ENCODE measurements around the gene CSRP1.
A peak's percentile ranks its signal among the peaks of the same experiment; 100 is the strongest.
"Not testable (repeated sequence)": the region's sequence is repeated elsewhere in the genome, so short reads cannot be mapped to it uniquely, and the experiment has no call there.

The CSRP1 gene

GRCh38 chr1:201496296-201496690, 10.6 kb downstream of the CSRP1 start:
- DNase-seq (ENCODE audit: low spot score), result no peak

DNA sequence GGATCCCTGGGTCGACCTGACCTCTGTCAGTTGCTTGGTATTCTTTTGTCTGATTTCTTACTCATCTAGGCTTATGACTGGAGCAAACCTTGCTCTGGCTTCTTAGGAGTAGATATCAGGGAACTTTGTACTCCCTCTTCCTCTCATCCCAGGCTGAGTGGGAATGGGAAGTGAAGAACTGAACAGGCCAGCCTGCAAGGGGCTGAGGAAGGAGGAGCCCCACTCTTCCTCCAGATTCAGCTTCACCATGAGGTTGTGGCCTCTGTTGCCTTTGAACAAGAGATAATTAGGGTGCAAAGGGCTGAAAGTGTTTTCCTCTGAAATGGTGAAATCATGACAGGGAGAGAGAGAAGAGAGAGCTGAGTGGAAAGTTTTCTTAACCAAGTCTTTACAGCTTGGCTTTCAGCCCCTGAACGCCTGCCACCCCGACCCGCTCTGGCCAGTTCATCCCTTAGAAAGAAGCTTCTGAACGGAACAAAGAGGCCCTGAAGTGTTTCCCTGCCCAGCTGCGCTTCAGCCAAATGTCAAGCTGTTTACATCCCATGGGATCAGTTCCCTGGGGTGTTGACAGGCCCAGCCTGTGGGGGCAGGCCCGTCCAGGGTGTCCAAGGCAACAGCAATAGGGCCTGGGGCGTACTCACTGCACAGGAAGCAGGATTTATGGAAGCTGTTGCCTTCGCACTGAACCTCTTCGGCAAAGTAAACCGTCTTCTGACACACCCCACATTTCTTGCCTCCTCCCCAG, 11.2 kb downstream of the CSRP1 start:
- DNase-seq (ENCODE audit: low spot score), result no peak

- no peak for DNase-seq (ENCODE audit: low spot score)
Measured at GRCh38 chr1:201493757-201494617, 12.9 kb downstream of the CSRP1 start.

DNA sequence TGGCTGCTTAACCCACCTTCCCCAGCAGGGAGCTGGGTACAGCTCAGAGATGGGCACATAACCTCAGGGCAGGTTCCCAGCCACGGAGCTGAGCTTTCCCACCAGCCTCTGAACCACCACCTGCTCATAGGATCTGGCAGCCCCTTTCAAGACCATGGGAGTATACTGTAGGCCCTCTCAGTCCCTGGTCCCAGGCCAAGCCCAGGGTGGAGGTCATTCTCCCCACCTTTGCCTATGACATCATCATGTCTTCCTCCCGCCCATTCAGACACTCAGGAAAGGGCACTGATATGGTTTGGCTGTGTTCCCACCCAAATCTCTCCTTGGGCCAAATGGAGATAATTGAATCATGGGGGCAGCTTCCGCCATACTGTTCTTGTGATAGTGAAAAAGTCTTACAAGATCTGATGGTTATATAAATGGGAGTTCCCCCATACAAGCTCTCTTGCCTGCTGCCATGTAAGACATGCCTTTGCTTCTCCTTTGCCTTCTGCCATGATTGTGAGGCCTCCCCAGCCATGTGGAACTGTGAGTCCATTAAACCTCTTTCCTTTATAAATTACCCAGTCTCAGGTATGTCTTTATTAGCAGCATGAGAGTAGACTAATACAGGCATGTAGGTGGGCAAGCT, 13.8 kb downstream of the CSRP1 start:
- DNase-seq (ENCODE audit: low spot score), result not testable (repeated sequence)

DNA sequence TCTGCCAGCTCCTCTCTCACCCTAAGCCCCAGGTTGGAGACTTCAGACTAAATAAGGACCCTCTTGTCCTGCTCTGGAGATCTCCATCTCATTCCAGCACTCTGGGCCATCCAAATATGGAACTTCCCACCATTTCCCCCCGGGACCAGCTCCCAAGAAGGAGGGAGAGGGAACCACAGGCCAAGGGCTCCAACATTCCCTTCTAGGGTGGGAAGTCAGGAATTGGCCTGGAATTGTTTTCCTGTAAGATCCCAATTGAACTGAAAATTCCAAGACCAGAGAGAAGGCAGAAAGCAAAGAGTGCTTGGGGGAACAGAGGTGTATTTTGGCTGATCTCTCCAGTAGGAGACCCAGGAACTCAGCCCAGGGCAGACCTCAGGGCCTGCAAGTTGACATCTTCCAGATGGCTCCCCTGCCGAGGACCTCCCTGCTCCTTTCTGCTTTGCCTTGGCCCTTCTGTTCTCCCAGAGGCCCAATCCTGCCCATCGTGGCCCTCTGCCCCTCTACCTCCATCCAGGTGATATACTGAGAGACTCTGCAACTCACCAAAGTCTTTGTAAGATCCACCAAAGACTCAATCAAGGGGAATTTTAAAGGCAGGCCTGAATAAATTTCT, 14.9 kb downstream of the CSRP1 start:
- DNase-seq (ENCODE audit: low spot score), result no peak

GRCh38 chr1:201490708-201491131, 16.2 kb downstream of the CSRP1 start:
- DNase-seq (ENCODE audit: low spot score), result no peak

DNA sequence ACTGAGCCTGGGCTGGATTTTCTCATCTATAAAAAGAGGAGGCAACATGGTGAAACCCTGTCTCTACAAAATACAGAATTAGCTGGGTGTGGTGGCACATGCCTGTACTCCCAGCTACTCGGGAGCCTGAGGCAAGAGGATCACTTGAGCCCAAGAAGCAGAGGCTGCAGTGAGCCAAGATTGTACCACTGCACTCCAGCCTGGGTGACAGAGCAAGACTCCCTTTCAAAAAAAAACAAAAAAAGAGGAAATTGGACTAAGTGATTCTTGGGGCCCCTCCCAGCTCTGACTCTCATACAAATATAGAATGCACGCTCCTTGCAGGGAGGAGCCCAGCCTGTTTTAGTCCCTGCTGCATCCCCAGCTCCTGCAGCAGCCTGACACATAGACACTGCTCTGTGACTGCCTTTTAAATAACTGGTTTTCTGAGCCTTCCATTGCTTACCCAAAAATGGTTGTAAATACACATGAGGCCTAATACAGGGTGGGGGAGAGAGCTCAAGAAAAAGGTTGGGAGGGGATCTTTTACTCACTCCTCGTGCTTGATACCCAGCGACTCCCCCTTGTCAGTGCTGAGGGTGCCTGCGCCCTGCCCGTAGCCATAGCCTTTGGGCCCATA, 17.2 kb downstream of the CSRP1 start:
- DNase-seq (ENCODE audit: low spot score), result no peak

DNA sequence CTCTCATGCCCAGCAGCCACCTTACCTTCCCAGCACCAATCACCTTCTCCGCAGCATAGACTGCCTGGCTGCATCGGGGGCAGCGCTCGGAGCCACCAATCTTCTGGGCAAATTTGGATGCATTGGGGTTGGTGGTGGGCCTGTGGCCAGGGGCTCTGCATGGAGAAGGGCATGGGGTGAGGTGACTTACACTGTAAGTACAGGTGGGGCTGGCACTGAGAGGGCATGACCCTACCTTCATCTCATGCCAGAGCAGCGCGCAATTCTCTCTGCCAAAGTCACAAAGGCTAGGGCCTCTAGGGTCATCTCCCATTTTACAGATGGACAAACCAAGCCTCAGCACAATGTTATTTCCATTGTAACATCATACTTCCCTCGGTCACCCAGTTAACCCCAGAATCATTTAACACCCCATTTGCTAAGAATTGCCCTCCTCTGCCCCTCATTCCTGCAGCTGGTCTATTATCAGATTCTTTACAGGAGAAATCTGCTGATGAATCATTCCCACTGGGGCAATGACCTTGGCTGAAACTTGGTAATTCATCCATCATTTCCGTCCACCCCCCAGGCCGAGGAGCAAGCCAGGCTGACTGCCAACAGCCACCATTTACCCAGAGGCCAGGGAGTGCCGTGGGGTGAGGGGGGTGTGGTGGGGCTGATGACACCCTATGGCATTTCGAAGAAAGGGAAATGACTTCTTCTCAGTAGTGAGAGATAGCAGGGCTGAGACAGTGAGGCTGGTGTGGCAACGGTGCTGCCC, 17.9 kb downstream of the CSRP1 start:
- peak; percentile 95 for DNase-seq (ENCODE audit: low spot score)

DNA sequence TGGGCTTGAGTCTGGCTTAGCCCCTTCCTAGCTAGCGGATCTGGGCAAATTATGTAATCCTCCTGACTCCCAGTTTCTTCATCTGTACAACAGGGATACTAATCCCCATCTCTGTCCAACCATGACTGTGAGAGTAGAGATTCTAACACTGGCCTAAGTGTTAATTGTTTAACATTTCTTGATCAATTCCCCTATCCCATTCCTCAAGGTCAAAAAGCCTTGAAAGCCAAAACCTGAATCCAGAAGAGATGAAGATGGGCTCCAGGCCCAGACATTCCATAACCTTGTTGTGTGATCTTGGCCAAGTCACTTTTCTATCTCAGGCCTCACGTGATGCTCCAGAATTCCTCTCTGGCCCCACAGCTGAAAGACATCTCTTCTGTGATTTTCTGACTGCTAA, 19.2 kb downstream of the CSRP1 start:
- no peak for DNase-seq (ENCODE audit: low spot score)

GRCh38 chr1:201486187-201486586, 20.7 kb downstream of the CSRP1 start:
- DNase-seq (ENCODE audit: low spot score), result no peak

GRCh38 chr1:201485184-201485774, 21.6 kb downstream of the CSRP1 start:
- DNase-seq (ENCODE audit: low spot score), result no peak

DNA sequence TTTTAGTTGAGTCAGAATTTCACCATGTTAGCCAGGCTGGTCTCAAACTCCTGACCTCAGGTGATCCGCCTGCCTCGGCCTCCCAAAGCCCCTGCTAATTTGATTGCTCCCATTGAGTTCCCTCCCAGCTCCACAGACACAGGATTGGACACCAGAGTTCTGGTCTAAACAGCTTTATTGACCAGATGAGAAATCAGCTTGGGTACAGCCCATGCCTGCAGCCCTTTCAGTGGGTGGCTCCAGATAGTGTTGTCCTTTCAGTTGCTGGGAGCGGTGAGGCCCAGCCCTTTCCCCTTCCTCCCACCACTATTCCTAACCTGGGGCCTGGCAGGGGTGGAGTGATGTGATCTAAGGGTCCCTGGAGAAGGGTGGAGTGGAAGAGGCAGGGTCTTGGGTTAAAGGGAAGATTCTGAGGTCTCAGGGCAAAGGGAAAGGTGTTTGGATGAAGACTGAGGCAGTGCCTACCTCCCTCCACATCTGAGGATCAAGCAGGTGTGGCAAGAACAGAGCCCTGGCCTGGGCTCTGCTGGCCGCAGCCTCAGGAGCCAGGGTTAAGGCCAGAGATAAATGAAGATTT, 23.5 kb downstream of the CSRP1 start:
- no peak for DNase-seq (ENCODE audit: low spot score)

DNA sequence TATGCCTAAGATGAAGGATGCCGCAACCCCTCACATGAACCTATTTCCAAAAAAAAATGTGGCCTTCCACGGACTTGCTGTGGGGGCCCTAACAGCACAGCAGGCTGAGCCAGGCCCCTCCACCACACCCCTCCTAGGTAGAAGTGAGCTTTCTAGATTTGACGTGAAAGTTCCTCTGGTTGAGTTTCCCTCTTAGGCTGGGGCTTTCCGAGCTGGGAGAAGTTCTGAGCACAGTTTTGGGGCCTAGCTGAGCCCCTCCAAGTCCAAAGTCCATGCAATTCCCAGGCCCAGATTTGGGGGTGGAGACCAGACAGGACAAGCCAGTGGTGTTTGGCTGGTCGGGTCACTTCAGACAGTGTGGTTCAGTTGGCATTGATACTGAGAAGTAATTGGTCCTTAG, 24.2 kb downstream of the CSRP1 start:
- DNase-seq (ENCODE audit: low spot score), result no peak

DNA sequence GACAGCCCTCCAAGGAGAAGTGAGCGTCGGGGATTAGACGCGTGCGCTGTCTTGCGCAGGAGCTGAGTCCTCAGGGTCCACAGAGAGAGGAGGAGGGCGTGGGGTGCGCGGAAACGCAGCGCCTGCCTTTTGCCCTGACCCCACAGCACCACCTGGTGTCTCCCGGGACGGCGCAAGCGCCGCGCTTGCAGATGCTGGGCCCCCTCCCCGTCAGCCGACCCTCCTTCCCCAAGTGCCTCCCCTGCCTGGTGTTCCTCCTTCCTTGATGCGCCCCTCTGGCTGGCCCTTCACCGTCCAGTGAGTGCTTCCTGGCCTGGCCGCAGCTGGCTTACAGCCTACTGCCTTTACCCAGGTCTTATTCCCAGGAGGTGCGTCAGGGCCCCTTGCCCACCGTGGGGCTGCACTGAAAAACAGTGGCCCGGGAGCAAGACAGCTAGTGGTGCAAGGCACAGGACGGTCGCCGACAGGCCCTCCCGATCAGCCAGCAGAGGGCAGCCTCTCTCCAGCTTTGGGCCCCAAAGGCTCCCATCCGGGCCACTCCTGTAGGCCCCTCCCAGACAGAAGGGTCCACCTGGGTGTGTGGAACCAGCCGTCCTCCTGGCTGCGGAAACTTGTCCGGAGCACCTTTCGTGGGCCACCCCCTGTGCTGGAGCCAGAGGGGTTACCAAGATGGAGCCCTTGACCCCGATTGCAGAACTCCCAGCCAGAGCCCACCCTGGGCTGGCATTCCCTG, 25.0 kb downstream of the CSRP1 start:
- peak; percentile 89 for DNase-seq (ENCODE audit: low spot score)

GRCh38 chr1:201481004-201481380, 25.9 kb downstream of the CSRP1 start:
- no peak for DNase-seq (ENCODE audit: low spot score)

- peak; percentile 74 for DNase-seq (ENCODE audit: low spot score)
Measured at GRCh38 chr1:201480231-201481003, 26.5 kb downstream of the CSRP1 start.

DNA sequence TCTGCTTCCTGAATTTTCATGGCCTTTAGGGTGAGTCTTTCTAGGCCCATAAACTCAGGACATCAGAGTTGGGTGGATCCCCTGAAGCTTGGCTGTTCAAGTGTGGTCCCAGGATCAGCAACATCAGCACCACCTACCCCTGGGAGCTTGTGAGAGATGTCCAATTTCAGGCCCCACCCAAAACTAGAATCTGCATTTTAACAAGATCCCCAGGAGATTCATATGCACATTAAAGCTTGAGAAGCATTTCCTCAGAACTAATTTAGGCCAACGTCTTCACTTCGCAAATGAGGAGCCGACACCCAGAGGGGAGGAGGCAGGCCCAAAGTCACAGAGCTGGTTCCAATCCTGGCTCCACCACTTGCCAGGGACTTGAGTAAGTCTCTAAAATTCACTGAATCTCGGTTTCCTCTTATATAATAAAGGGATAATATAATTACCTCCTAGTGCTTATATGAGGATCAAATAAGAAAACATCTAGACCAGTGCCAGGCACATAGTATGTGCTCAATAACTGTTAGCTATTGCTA, 27.7 kb downstream of the CSRP1 start:
- DNase-seq (ENCODE audit: low spot score), result no peak

DNA sequence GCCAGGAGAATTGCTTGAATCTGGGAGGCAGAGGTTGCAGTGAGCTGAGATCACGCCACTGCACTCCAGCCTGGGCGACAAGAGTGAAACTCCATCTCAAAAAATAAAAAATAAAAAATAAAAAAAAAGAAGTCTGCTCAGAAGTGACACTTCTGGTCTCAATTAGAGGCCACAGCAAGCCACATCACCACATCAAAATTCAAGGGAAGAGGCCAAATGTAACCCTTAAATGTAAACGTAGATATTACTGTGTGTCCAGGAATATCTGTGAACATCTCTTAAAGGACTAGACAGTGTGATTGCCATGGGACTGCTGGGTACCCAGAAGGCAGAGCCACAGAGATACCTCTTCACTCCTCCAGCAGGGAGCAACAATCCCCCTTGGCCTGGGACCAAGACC, 28.3 kb downstream of the CSRP1 start:
- not testable (repeated sequence) for DNase-seq (ENCODE audit: low spot score)

Measured in GM03348 (cell line).